HCT116 (cell line): Measurements from ENCODE around the gene VAMP3. TPM values are rescaled to one million over a fixed set of nuclear protein-coding genes. Genes with fewer than 3 reads are reported as not detected.
A peak's percentile ranks its signal among the peaks of the same experiment; 100 is the strongest.

Source experiments
- ATAC-seq: fragments of 200-7000 bp; cut with Tn5 transposase; 2 replicates; pipeline ENCODE4 v1.9.1; 2020; ENCODE audit warnings: mild to moderate bottlenecking, moderate library complexity
- Bru-seq: library from RNA; stranded (reverse); fragments of 400-500 nt; gene quantifications from one replicate; lab custom pipeline; 2021; lab: Mats Ljungman, UMichigan
- BruChase-seq, 2 experiments: library from RNA; stranded (reverse); fragments of 400-500 nt; gene quantifications; one replicate each; lab custom pipeline; 2021; lab: Mats Ljungman, UMichigan
- BruUV-seq: library from RNA; stranded (reverse); fragments of 400-500 nt; replicated peaks from 2 replicates; lab custom pipeline; 2021; lab: Mats Ljungman, UMichigan
- CTCF ChIA-PET: fragments of 300-600 bp; sonication (Branson Sonifier 250); formaldehyde crosslinking; loops from one replicate; lab custom pipeline; 2021; ENCODE audit warnings: antibody characterized with exemption; lab: Charles Lee
- POLR2A ChIA-PET: fragments of 300-600, 350-600 bp; sonication (Branson Sonifier 250); formaldehyde crosslinking; loops from one replicate; lab custom pipeline; 2021; ENCODE audit warnings: antibody characterized with exemption; lab: Charles Lee
- RAD21 ChIA-PET, 2 experiments: fragments of 300-600 bp; sonication (Branson Sonifier 250); formaldehyde crosslinking; loops; one replicate each; lab custom pipeline; 2023; ENCODE audit warnings: low total read pairs in 2 of 2; ENCODE audit not compliant: uncharacterized antibody in 2 of 2, unreplicated experiment in 2 of 2, low non-redundant PET in 1 of 2; lab: Charles Lee
- DNase-seq: peaks from one replicate; pipeline ENCODE4 v3.0.0-alpha.2; 2010; ENCODE audit warnings: low read depth, low spot score
- H2AFZ ChIP-seq: fragments of 200-600 bp; shearing (Covaris generic), sonication (generic); 2 replicates; pipeline ENCODE4 v1.6.1; 2017; ENCODE audit warnings: low read depth, mixed run types, mixed read lengths, antibody characterized with exemption, low read length; ENCODE audit not compliant: poor library complexity, severe bottlenecking
- H3K27ac ChIP-seq: 2 replicates; pipeline ENCODE4 v1.5.1; 2012; ENCODE audit warnings: low read depth, low read length
- H3K27me3 ChIP-seq: fragments of 200-600 bp; sonication (generic); 2 replicates; pipeline ENCODE4 v1.6.1; 2016; ENCODE audit warnings: mixed run types, low read length, mixed read lengths; ENCODE audit not compliant: insufficient read depth
- H3K36me3 ChIP-seq, 2 experiments: fragments of 200-500 bp in 1 of 2; fragments of 200-600 bp in 1 of 2; sonication (Bioruptor generic) in 1 of 2; sonication (generic) in 1 of 2; 2 replicates each; pipeline versions ENCODE4 v1.5.1 to v1.6.1; 2014 to 2016; ENCODE audit warnings: low read length in 2 of 2, inconsistent platforms in 1 of 2, mixed read lengths in 1 of 2, mixed run types in 1 of 2; ENCODE audit not compliant: insufficient read depth in 2 of 2, control insufficient read depth in 1 of 2
- H3K4me1 ChIP-seq, 2 experiments: fragments of 200-600 bp in 1 of 2; sonication (generic) in 1 of 2; 2 replicates each; pipeline versions ENCODE4 v1.5.1 to v1.6.1; 2012 to 2017; ENCODE audit warnings: low read length in 2 of 2, inconsistent platforms in 1 of 2, mild to moderate bottlenecking in 1 of 2, mixed read lengths in 1 of 2, mixed run types in 1 of 2, moderate library complexity in 1 of 2; ENCODE audit not compliant: insufficient read depth in 2 of 2, control insufficient read depth in 1 of 2
- H3K4me2 ChIP-seq: fragments of 200-600 bp; sonication (generic); 2 replicates; pipeline ENCODE4 v1.6.1; 2017; ENCODE audit warnings: mixed run types, low read length, mixed read lengths
- H3K4me3 ChIP-seq, 2 experiments: fragments of 200-600 bp in 1 of 2; sonication (generic) in 1 of 2; replicated peaks in 1 of 2; 2 replicates each; pipeline ENCODE4 v1.5.1; 2011 to 2016; ENCODE audit warnings: low read length in 2 of 2, control low read depth in 1 of 2, low read depth in 1 of 2, mild to moderate bottlenecking in 1 of 2, mixed read lengths in 1 of 2, mixed run types in 1 of 2
- H3K79me2 ChIP-seq: fragments of 200-600 bp; sonication (generic); 2 replicates; pipeline ENCODE4 v1.6.1; 2017; ENCODE audit warnings: mild to moderate bottlenecking, mixed run types, low read length, moderate library complexity, mixed read lengths; ENCODE audit not compliant: insufficient read depth
- H3K9ac ChIP-seq: fragments of 200-600 bp; sonication (generic); 2 replicates; pipeline ENCODE4 v1.6.1; 2016; ENCODE audit warnings: low read length, mixed read lengths
- H3K9me2 ChIP-seq: fragments of 200-600 bp; sonication (generic), shearing (Covaris generic); 2 replicates; pipeline ENCODE4 v1.6.1; 2017; ENCODE audit warnings: mixed run types, mild to moderate bottlenecking, moderate library complexity; ENCODE audit not compliant: insufficient read depth
- H3K9me3 ChIP-seq, 2 experiments: fragments of 200-500 bp in 1 of 2; fragments of 200-600 bp in 1 of 2; sonication (Bioruptor generic) in 1 of 2; sonication (generic) in 1 of 2; 2 replicates each; pipeline ENCODE4 v1.6.1; 2014 to 2017; ENCODE audit warnings: low read length in 2 of 2, mixed read lengths in 2 of 2, inconsistent platforms in 1 of 2, low read depth in 1 of 2, mild to moderate bottlenecking in 1 of 2, mixed run types in 1 of 2, moderate library complexity in 1 of 2; ENCODE audit not compliant: control insufficient read depth in 1 of 2, insufficient read depth in 1 of 2
- H4K20me1 ChIP-seq: fragments of 200-600 bp; sonication (generic), shearing (Covaris generic); 2 replicates; pipeline ENCODE4 v1.6.1; 2017; ENCODE audit warnings: mixed run types, mild to moderate bottlenecking, moderate library complexity; ENCODE audit not compliant: insufficient read depth
- ATF3 ChIP-seq: IDR thresholded peaks from 2 replicates; pipeline ENCODE4 v1.6.1; 2012
- CBX3 ChIP-seq: IDR thresholded peaks from 2 replicates; pipeline ENCODE4 v1.6.1; 2012; ENCODE audit warnings: low read depth
- ELF1 ChIP-seq: IDR thresholded peaks from 2 replicates; pipeline ENCODE4 v1.6.1; 2012; ENCODE audit warnings: low read depth, borderline replicate concordance
- EZH2 ChIP-seq: fragments of 200-600 bp; sonication (generic); IDR thresholded peaks from 2 replicates; pipeline ENCODE4 v1.6.1; 2017; ENCODE audit warnings: antibody characterized with exemption, mixed run types
- EZH2phosphoT487 ChIP-seq: fragments of 200-600 bp; IDR thresholded peaks from 2 replicates; pipeline ENCODE4 v1.6.1; 2018; ENCODE audit warnings: antibody characterized with exemption, borderline replicate concordance
- POLR2AphosphoS5 ChIP-seq: IDR thresholded peaks from 2 replicates; pipeline ENCODE4 v1.6.1; 2011; ENCODE audit warnings: mild to moderate bottlenecking, low read depth, low read length, moderate library complexity
- RAD21 ChIP-seq: IDR thresholded peaks from 2 replicates; pipeline ENCODE4 v1.6.1; 2012; ENCODE audit warnings: low read depth, mild to moderate bottlenecking
- REST ChIP-seq: IDR thresholded peaks from 2 replicates; pipeline ENCODE4 v1.6.1; 2012; ENCODE audit warnings: low read depth
- SIN3A ChIP-seq: IDR thresholded peaks from 2 replicates; pipeline ENCODE4 v1.6.1; 2012; ENCODE audit warnings: low read depth
- SP1 ChIP-seq: IDR thresholded peaks from 2 replicates; pipeline ENCODE4 v1.6.1; 2012; ENCODE audit warnings: low read depth
- SRF ChIP-seq: IDR thresholded peaks from 2 replicates; pipeline ENCODE4 v1.6.1; 2012; ENCODE audit warnings: low read depth
- TCF7L2 ChIP-seq: IDR thresholded peaks from 2 replicates; pipeline ENCODE4 v1.7.0; 2011; ENCODE audit warnings: borderline replicate concordance, inconsistent platforms; ENCODE audit not compliant: insufficient read depth, insufficient read length; ENCODE audit errors: extremely low read depth
- YY1 ChIP-seq: IDR thresholded peaks from 2 replicates; pipeline ENCODE4 v1.6.1; 2011; ENCODE audit warnings: low read length, low read depth, moderate library complexity, mild to moderate bottlenecking; ENCODE audit not compliant: insufficient replicate concordance; ENCODE audit errors: extremely low read depth
- ZBTB33 ChIP-seq: IDR thresholded peaks from 2 replicates; pipeline ENCODE4 v1.6.1; 2011; ENCODE audit warnings: mild to moderate bottlenecking, low read length, moderate library complexity; ENCODE audit not compliant: insufficient replicate concordance; ENCODE audit errors: extremely low read depth
- ZFX ChIP-seq: fragments of 450-650 bp; IDR thresholded peaks from 2 replicates; pipeline ENCODE4 v1.6.1; 2017
- ZNF274 ChIP-seq: fragments of 200-500 bp; sonication (Bioruptor generic); IDR thresholded peaks from 2 replicates; pipeline ENCODE4 v1.6.1; 2014; ENCODE audit warnings: mild to moderate bottlenecking, low read depth, low read length, inconsistent platforms
- intact Hi-C: fragments of 100-400 bp; cut with micrococcal nuclease; formaldehyde crosslinking; loops from 2 replicates; pipeline ENCODE4 v1.10.0; 2022
- long read RNA-seq: library from polyadenylated mRNA; unstranded; transcript quantifications from one replicate; pipeline ENCODE4 v2.0.0, GENCODE V29; 2021; ENCODE audit not compliant: unreplicated experiment
- polyA plus RNA-seq: library from polyadenylated mRNA; unstranded; fragments of >200 nt; gene quantifications from 2 replicates; pipeline ENCODE4 v1.2.1, GENCODE V29; 2012; ENCODE audit warnings: missing spikeins
- total RNA-seq: library from RNA; stranded (reverse); gene quantifications from one replicate; pipeline ENCODE4 v1.2.1, GENCODE V29; 2021; ENCODE audit not compliant: unreplicated experiment

Gene VAMP3
- 79.3 TPM for total RNA-seq
- polyA plus RNA-seq = 39.1 and 45.6 TPM in 2 replicates
- percentile 86 among the genes with signal in this experiment for Bru-seq, nascent RNA
- BruChase-seq, experiment 1, labeled RNA remaining after a 6-hour chase = percentile 98 among the genes with signal in this experiment
- percentile 97 among the genes with signal in this experiment for BruChase-seq, experiment 2, labeled RNA remaining after a 2-hour chase
- long read RNA-seq, transcript VAMP3-201 (5 exons, 2,205 nt) = major isoform, 101 of 149 reads
- long read RNA-seq, transcript VAMP3-202 (5 exons, 954 nt) = minor isoform, 6 of 149 reads
- long read RNA-seq, partial matches to known transcripts = 39 of 149 reads
- long read RNA-seq, other reads (novel, unspliced or antisense) = 3 of 149 reads

GRCh38 chr1:7770997-7771822, at the start of gene VAMP3:
TSS of gene VAMP3 (plus strand) at chr1:7771296. CDS start at chr1:7771384, 88 bp downstream.
- RAD21 ChIA-PET = no interaction called here
- no peaks in the 10 kb centered on the region for H3K27me3 ChIP-seq
- peak within 1 kb of the TSS; percentile 68 for H2AFZ ChIP-seq
- CTCF ChIA-PET = no interaction called here
- H3K9me2 ChIP-seq = no peaks in the 10 kb centered on the region
- H3K36me3 ChIP-seq = peaks cover 0 to 15% of the 10 kb centered on the region in 2 experiments; a peak in 2 of 4 replicates
- ATAC-seq (peak; percentile 85), DNase-seq (peak; percentile 44)
- peaks cover 4 to 12% of the 10 kb centered on the region in 2 experiments; a peak in 3 of 4 replicates for H3K4me1 ChIP-seq
- peak within 1 kb of the TSS; percentile 59 for H3K27ac ChIP-seq
- BruUV-seq = no TSS peak
- intact Hi-C loops = no loop called here
- H3K9me3 ChIP-seq = no peaks in the 10 kb centered on the region
- peak within 1 kb of the TSS; percentile 92 for H3K9ac ChIP-seq
- H3K4me3 ChIP-seq = peak within 1 kb of the TSS; percentile 82 to 94
- H3K4me2 ChIP-seq = peak within 1 kb of the TSS; percentile 94
- POLR2A ChIA-PET = interaction anchor here (1.0 kb wide), 1 partner anchor 8 kb away, joined by 3 read pairs; no protein-coding TSS in a partner anchor
- peaks cover 46% of the 10 kb centered on the region for H3K79me2 ChIP-seq
- no peaks in the 10 kb centered on the region for H4K20me1 ChIP-seq
- TF ChIP-seq CBX3 = 0 out of 2 replicates have a peak, but pooled peaks have one; percentile 49
- no peak for TF ChIP-seq TCF7L2
- TF ChIP-seq EZH2phosphoT487 = no peak
- no peak; the same call in 1 of the 2 replicates for TF ChIP-seq SIN3A
- TF ChIP-seq ZFX = peak; percentile 90
- TF ChIP-seq SP1 = peak; percentile 81
- TF ChIP-seq YY1 = no peak
- TF ChIP-seq ZBTB33 = no peak
- TF ChIP-seq POLR2AphosphoS5 = peak; percentile 74
- TF ChIP-seq ATF3 = no peak
- TF ChIP-seq ZNF274 = no peak
- TF ChIP-seq REST = no peak
- no peak for TF ChIP-seq RAD21
- TF ChIP-seq EZH2 = no peak
- peak; percentile 75 for TF ChIP-seq SRF
- 0 out of 2 replicates have a peak, but pooled peaks have one; percentile 21 for TF ChIP-seq ELF1
